GM21447 (cell line): Measurements from ENCODE around the gene TATDN2.
"Not testable (repeated sequence)": the region's sequence is repeated elsewhere in the genome, so short reads cannot be mapped to it uniquely, and the experiment has no call there.

Experiments used
- ATAC-seq: cut with Tn5 transposase; IDR thresholded peaks from one replicate; pipeline ENCODE4 v1.9.1; 2021; ENCODE audit not compliant: unreplicated experiment

TATDN2 gene

DNA sequence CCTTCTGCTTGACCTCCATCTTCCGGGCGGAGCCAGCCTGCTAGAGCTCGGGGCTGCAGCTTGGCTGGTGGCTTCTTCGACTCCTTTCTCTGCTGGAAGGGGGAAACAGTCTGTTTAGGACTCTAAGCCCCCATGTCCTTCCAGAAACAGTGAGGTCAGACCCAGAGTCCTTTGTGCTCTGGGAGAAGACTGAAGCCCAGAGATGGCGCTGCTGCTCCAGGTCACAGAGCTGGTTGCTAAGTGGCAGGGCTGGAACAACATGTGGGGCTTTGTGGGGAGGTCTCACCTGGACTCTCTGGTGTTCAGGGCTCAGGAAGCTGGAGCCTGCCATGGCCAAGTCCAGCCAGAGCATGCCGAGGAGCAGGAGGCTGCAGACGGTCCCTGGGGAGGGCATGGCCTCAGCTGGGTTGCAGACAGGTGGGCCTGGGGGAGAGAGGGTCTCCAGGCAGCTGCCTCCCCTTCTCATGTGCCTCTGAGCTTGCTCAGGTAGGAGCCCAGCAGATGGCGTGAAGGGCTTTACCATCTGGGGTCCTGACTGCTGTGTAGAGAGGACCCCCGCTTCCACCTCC lies 41.6 kb downstream of the TATDN2 start:
- ATAC-seq = no peak

DNA sequence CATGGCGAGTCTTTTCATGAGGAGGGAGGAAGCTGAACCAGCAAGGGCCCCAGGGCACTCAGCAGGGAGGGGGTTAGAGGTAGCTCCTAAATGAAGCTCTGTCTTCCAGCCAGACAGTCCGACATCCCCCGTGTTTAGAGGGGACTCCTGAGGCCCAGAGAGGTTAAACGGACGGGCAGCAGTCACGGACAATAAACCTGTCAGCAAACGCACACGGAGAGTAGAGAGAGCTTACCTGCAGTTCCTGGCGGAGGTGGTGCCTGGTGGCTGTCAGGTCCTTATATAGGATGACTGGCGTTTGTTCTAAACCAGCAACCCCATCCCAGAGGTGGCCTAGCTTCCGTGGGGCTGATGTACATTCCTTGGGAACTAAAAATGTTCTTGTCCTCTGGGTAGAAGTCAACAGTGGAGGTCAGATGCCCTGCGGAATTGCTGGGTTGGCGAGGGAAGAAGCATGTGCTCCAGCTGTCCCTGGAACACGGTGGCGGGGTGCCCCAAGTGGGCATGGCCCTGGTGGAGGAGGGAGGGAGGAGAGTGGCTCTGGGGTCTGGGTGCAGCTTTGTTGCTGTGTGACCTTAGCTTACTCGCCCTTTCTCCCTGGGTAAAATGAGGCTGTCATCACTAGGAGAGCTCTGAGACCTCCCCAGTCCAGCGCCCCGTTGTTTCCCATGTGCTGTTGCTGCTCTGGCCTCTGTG lies 42.4 kb downstream of the TATDN2 start:
- ATAC-seq = no peak

DNA sequence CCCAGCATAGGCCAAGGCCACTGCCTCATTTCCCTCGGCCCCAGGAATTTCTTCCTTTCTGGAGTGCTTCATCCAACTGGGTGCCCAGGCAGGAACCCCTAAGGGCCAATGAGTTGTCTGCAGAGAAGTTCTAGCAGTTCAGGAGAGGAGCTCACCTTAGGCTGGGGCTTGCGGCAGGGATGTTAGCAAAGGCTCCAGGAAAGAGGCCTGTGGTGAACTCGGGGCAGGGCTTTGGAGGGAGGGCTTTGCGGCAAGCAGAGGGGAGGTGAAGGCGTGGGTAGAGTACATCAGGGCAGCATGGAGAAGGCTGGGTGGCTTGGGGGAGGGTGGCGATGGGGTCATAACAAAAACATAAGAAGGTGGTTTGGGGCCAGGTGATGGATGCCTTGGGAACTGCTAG lies 43.4 kb downstream of the TATDN2 start:
- ATAC-seq = no peak

DNA sequence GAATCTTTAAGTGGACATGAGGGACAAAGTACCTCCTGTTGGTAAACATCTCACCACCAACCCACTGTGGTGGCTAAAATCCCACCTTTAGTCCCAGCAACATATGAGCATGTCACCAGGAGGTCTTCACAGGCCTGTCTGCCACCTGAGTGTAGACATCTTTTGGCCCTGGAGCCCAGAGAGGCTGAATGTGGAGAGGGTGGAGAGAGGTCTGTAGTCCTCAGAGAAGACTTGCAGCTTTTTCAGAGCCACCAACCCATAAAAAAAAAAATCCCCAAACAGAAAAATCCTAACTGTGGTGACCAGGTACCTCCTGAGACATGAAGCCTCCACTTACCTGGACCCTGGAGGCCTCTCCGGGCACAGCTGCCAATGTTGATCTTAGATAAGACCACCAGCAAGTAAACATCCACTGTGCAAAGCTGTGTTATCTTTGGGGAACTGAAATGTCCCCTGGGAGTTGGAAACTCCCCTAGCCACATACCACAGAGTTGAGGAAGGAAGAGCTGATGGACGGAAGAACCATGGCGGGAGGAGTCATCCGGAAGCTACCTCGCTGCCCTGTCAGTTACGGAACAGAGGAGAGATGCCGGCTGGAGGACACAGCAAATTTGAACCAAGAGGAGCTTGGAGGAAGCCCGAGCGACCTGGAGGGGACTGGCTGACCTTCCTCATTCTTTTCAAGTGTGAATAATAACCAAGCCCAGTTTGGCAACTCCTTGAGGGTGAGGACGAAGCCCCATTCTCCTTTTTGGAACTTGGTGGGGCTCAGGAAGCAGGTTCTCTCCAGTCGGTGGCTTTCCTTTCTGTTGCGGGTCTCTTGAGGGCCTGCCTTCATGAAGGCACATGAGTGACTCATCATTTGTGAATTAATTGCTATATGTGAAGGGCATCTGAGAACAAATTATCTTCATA lies 44.5 kb downstream of the TATDN2 start, which contains the start of gene GHRL:
Gene GHRL, minus strand, starts transcription at position 443 of the 915 bp plus-strand sequence. CDS start 2,767 bp downstream, outside the sequence.
- peak; percentile 72 for ATAC-seq

DNA sequence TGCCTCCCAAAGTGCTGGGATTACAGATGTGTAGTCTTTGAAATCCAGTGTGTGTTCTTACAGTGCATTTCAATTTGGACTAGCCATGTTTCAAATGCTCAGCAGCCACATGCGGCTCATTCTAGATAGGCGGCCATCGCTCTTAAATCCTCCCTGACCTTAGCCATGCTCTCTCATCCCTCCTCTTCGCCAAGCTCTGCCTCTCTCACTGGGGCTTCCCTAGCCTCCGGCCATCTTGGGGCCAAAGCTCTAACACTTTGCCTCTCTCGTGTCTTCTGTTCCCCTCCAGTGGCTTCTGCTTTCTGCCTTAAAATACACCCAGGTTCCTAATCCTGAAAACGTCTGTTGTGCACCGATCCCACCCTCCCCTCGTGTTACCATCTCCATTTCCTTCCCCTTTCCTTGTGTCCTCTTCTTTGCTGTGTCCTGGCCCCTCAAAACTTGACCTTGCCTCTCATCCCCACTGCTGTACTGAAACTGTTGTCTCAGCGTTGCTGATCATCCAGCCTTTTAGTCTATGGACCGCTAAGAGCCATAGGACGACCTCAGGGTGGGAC lies 45.8 kb downstream of the TATDN2 start:
- ATAC-seq = no peak

DNA sequence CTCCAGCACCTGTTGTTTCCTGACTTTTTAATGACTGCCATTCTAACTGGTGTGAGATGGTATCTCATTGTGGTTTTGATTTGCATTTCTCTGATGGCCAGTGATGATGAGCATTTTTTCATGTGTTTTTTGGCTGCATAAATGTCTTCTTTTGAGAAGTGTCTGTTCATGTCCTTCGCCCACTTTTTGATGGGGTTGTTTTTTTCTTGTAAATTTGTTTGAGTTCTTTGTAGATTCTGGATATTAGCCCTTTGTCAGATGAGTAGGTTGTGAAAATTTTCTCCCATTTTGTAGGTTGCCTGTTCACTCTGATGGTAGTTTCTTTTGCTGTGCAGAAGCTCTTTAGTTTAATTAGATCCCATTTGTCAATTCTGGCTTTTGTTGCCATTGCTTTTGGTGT lies 49.8 kb downstream of the TATDN2 start:
- not testable (repeated sequence) for ATAC-seq

DNA sequence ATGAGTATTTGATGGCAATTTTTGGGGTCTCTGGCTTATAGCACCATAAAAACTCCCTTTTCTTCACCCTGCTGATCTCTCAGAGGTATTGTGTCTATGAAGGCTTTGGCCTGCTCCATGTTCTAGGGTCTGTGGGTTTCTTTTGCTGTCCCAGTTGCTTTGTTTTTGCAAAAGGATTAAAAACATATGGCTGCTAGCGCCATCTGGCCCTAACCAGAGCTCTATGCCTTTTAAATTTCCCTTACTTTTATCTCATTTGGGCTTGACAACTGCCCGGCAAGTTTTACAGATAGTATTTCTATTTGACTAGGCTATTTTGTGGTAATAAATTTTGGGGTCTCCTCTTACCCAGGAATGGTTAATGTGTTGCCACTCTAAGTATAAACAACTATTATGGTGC lies 50.9 kb downstream of the TATDN2 start:
- ATAC-seq = no peak

DNA sequence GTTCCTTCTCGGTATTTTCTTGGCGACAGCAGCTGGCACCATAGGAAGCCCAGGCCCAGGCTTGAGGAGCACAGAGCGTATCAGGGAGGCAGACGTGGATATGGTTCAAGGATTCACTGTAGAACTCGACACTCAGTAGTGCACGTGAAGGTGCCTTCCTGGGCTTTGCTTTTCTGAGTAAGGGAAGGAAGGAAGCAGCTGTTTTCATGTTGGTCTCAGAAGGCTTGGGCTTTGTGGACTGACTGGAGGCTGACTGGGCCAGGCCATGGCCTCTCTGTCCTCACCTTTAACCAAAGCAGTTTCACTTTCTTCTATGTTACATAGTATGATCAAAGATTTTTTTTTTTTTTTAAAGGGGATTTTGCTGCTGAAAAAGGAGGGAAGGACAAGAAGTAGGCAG lies 51.4 kb downstream of the TATDN2 start:
- ATAC-seq = no peak

DNA sequence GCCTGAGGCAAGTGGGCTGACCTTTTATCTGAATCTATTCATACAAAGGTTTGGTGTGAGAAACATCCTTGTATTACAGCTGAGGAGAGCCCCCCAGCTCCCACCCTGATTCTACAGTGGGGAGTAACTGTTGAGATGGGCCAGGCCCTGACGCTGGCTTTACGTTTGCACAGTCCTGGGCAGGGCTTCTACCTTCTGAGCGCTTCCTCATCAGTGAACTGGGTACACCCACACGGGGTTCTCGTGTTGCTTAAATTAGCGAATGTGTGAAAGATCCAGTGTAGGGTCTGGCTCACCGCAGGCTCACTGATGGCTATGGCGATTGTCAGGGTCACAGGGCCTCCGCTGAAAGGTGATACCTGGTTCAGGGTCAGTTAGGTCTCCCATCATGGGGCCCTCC lies 51.8 kb downstream of the TATDN2 start:
- no peak for ATAC-seq

DNA sequence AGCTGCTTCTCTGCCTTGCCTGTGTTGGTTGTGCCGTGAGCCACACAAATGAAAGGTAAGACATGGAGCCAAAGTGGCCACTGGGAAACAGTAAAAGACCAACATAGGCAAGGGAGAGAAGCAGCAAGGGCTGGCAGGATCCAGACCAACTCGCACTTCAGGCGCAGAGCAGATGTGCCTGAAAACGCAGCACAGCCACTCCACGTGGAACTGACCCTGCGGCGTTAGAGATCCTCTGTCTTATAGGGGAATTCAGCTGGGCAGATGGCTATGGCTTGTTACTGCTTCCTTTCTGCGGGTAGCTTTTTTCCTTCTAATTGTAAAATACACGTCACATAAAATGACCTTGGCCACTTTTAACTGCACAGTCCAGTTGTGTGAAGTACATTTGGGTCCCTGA lies 54.8 kb downstream of the TATDN2 start:
- no peak for ATAC-seq

DNA sequence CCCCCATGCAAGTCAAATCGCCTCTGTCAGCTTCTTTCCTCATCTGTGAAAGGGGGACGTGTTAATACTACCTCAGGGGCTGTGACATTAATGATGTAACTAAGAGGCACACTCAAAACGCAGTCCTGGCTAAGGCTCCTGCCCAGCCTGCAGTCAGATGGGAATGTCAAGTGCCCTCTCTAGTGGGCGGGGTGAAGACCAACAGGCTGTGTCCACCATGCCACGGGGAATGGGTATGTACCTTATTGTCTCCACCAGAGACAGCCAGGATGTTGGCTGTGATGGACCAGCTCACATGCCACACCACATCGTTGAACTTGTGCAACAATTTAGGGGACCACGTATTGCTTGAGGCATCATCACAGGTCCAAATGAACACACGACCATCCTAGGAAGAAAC lies 55.5 kb downstream of the TATDN2 start:
- ATAC-seq = no peak

DNA sequence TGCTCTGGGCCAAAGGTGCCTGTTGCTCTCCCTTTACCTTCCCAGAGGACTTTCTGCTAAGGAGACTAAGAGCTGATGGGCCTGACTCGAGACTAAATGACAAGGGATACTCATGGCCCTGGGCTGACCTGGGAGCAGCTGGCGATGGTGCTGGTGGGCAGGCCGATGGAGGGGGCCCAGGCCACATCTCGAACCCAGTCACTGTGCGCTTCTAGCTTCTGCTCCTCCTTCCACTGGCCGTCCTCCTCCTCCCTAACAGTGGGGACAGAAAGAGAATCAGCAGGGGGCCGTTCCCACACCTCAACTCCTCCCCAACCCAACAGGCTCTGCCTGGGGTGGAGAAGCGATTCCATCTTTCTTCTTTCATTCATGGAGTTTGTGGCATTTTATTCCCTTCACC lies 56.6 kb downstream of the TATDN2 start:
- ATAC-seq = no peak

DNA sequence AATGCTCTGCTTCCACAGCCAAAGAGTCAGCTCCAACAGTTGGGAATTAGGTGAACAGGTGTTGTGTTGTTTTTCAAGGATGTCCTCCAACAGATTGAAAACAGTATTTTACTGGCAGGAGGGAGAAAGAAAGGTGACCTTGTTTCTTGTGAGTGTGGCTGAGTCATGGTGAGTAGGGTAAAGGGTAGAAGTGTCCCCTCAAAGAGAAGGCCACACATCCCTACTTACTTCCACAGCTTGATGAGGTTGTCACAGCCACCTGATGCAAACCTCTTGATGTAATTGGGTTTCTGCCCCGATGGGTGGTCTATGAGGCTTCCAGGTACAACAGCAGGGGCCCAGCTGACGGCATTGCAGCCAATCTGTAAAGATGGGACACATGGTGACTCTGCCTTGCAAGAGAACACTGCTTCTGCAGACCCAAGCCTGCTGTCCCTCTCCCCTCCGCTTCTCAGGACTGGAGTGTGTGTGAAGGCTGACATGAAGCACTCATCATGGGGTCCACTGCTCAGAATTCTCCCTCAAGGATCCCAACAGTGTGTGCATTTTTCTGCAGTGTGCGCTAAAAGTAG lies 57.2 kb downstream of the TATDN2 start:
- no peak for ATAC-seq

DNA sequence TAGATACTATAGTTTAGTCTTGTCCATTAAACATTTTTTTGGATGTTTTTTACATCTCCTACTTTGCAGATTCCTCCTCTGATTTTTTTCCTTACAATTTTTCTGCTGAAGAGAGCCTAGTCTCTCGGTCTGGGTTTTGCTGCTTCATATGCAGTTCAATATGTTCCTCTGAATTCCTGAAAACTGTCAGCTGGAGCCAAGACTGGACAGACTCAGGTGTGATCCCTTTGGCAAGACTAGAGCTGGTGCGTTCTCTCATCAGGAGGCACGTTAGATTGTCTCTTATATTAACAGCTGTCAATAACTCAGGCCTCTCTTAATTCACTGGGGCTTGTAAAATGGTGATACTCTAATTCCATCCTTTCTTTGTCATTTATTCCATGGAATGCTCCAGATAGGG lies 57.9 kb downstream of the TATDN2 start:
- ATAC-seq = no peak

DNA sequence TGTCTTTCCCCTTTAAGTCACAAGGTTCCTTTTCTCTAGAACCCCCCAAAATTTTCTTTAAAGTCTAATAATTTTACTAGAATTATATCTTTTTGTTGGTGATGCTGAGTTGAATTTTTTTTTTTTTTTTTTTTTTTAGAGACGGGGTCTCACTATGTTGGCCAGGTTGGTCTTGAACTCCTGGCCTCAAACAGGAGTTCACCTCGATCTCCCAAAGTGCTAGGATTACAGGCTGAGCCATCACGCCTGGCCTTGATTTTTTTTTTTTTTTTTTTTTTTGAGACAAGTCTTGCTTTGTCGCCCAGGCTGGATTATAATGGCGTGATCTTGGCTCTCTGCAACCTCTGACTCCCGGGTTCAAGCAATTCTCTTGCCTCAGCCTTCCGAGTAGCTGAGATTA lies 60.4 kb downstream of the TATDN2 start:
- ATAC-seq = no peak

DNA sequence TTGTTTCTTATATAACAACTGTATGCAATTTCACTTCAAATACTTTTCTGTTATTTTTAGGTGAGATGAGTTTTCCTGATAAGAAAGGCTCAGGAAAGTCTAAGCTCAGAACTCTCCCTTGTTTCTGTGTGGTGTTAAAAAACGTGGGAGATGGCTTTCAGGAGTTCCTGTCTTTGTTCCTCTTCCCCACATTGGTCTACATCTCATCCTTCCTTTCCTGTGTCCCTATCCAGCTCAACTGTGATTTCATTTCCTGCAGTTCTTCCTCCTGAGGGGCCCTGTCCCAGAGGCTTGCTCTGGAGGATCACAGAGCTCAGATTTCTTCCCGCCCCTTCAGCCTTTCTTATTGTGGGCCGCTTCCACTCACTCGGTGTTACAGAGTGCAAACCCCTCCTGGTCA lies 61.5 kb downstream of the TATDN2 start:
- no peak for ATAC-seq

DNA sequence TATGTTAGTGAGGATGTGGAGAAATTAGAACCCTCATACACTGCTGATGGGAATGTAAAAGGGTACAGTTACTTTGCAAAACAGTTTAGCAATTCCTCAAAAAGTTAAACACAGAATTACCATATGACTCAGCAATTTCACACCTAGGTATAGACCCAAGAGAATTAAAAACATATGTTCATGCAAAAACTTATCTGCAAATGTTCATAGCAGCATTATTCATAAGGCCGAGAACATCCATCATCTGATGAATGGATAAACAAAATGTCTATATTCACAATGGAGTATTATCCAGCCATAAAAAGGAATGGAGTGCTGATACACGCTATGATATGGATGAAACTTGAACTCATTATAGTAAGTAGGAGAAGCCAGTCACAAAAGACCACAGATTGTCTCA lies 62.3 kb downstream of the TATDN2 start:
- ATAC-seq = no peak

DNA sequence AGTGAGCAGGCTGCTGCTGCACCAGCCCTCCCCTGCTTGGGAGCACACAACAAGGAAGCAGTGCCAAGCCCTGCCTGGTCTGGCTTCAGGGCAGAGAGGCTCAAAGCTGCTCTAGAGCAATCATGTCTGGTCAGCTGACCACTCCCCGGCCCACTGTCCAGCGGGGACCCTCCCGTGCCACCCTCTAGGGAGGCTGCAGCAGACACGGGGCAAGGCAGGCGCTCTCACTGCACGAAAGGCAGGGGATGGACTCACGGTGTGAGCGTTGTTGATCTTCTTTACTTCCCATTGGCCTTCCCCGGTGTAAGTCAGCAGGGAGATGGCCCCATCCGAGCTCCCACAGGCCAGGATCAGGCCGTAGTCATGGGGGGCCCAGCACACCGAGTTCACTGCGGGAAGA lies 63.5 kb downstream of the TATDN2 start:
- no peak for ATAC-seq

DNA sequence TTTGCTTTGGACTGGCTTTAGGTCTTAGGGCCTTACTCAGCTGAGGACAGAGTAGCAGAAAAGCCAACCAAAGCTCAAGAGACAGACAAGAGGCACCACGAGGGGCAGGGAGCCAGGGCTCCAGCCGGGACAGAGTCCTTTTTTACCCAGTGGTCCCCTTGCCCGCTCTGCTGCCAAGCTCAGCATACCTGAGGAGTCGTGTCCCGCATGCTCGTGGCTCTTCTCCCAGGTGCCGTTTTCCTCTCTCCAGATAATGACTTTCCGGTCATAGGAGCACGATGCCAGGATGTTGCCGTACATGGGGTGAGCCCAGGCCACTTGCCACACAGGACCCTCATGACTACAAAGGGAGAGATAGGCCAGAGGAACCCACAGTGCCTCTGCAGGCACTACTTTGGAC lies 64.1 kb downstream of the TATDN2 start:
- ATAC-seq = no peak

DNA sequence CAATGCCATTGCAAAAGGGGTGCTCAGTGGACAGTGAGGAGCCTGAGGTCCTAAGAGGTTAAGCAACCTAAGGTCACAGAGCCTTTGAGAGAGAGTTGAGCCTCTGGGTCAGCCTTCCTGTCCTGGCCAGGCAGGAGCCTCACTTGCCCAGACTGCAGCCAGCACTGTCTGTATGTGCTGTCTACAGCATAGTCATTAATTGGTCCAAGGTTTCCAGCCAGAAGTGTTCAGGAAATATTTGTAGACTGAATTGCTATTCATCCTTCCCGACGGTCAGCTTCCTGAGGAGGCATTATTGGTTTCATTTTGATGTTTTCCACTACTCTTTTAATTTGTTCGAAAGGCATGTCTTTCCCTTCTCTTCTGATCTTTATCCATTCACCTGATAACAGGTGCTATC lies 64.6 kb downstream of the TATDN2 start:
- no peak for ATAC-seq

DNA sequence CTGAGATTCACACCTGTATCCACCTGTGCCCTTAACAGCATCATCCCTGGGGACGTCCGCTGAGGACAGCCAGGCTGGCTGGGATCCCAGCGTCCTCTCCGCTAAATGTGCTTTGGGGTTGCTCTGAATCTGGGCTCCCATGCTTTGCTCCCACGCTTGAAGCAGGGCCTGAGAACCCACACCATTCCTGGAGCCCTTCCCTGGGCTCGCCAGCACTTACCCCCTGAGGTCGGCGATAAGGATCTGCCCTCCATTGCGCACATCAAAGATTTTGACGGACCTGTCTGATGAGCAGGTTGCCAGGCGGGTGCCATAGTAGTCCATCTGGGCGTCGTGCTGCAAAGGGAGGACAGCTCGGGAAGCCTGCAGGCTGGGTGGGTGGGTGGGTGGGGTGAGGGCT lies 66.8 kb downstream of the TATDN2 start:
- ATAC-seq = no peak
